Stimulated activated CD4-positive, alpha-beta T cell treated with anti-CD3 and anti-CD28 coated beads, Interleukin-12 subunit alpha, Interleukin-12 subunit beta, amount 100 ng/mL, for 4 hours (primary cell): ENCODE measurements around the gene CRACR2B.

ENCODE experiments used
- DNase-seq: peaks from one replicate; pipeline ENCODE4 v3.0.0-alpha.2; 2020

The CRACR2B gene

GRCh38 chr11:794766-795633, 32.7 kb upstream of the CRACR2B start:
- DNase-seq: no peak

DNA sequence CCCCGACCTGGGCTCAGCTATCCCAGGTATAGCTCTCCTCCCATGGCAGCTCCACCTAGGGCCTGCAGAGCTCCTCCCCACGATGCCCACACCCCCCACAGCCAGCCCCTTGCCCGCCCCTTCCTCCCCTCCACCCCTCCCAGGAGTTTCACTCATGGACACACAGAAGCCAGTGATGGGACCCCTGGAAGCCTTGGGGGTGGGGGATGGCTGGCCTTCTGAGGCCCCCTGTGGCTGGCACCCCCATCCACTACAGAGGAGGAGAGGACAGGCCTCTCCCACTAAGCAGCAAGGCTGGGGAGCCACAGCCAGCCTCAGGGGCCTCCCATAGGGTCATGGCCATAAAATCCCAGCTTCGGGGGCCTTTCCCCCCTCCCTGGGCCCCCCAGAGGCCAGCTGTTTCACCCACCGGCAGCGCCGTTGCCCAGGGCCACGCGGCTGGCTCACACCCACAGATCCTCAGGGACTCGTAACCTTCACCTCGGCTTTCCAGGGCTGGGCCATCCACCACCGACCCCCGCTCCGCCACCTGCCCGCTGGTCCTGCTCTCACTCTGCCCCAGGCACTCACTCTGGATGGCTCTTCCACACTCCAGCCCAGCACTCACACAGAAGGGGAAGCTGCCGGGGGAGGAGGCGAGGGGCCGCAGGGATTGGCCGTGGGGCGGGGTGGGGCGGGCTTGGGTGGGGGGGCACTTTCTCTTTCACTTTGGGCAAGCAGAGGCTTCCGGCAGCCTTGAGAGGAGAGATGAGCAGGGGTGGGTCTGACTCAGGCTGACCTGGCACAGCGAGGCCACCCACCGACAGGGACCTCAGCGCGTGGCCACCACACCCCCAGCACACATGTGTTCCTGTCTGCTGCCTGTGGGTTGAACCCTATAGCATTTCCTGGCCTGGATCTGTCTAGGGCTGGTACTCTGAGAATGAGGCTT, 31.8 kb upstream of the CRACR2B start:
- peak; percentile 78 for DNase-seq

- no peak for DNase-seq
Measured at GRCh38 chr11:796565-797295, 31.0 kb upstream of the CRACR2B start.

DNA sequence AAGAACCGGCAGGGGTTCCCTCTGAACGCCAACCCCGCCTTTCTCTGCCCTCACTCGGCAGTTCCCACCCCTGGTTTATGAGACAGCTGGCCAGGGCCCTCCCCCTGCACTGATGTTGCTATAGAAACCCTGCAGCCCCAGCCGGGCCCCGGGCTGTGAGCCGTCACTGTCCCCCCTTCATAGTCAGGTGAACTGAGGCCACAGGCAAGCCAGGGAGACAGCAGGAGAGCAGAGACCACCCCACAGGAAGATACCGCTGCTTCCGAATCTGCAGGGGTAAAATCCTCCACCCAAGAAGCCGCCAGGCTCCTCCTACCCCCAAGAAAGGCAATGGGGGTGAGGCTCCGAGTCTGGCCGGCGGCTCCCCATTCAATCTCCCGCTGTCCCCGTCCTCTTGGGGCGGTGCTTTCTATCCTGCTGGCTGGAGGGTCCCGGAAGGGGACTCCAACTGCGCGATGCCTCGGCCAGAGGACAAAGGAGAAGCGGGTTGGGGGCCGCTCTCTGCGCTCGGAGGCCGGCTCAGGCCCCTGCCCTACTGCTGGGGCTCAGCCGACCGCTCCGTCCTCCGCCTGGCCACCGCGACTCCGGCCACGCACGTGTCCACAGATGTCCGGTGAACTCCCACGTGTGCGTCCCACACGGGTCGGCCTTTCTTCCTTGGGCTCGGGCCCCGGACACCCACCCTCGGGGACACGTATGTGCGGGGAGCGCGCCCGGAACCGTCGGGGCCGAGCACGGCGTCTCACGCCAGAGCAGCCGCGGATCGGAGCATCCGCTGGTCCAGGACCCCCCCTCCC, 30.2 kb upstream of the CRACR2B start:
- peak; percentile 67 for DNase-seq

DNA sequence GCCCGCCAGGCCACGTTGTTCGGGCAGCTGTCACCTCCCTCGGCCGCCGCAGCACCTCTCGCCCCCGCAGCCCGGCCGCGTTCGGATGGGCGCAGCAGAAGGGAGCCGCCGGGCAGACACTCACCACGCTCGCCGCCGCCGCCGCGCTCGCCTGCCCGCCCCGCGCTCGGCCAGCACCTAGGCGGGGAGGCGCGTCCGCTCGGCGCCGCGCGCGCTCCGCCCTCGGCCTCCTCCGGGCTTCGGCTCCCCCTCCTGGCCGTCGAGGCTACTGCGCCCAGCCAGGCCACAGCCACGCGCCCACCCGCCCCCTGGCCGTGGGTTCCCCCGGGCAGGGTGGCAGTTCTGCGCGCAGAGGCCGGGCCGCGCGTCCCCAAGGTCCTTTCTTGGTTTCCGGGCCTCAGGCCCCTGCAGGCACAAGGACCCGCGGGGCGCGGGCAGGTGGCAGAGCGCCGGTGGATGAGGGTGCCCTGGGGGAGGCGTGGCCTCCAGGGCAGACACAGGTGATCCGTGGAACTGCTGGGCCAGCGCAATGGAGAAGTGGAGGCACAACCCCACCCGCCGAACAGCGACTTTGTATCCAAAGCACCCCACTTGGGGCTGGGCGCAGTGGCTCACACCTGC, 29.5 kb upstream of the CRACR2B start, which contains the start of gene SLC25A22:
Gene SLC25A22, minus strand, starts transcription at position 189 of the 621 bp plus-strand sequence. CDS start 3,275 bp downstream, outside the sequence.
- peak; percentile 85 for DNase-seq

DNA sequence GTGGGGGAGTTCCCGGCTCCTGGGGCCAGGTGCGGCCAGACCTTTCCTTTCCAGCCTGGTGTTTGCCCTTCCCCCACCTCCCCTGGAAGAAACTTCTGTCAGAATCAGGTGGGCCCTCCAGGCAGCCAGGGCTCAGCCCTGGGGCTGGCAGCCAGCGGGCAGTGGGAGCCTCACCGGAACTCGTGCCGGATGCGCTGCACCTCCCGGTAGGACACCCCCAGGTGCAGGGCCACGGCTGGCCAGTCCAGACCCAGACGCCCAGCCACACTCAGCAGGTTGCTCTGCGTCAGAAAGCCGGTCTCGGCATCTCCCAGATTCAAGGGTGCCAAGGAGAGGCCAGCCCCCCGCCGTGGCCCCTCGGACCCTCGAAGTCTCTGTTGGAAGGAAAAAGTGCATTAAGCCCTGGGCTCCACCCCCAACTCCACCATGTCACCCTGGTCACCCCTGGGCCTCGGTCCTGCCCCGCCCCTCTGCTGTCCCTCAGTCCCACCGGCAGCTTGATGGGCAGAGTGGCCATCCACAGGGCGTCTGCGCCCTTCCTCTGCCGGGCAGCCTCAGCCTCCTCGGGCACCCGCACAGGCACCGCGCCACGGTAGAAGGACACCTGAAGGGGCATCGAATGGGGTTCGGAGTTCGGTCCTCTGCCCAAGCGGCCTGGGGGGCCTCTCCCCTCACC, 27.9 kb upstream of the CRACR2B start:
- DNase-seq: no peak

DNA sequence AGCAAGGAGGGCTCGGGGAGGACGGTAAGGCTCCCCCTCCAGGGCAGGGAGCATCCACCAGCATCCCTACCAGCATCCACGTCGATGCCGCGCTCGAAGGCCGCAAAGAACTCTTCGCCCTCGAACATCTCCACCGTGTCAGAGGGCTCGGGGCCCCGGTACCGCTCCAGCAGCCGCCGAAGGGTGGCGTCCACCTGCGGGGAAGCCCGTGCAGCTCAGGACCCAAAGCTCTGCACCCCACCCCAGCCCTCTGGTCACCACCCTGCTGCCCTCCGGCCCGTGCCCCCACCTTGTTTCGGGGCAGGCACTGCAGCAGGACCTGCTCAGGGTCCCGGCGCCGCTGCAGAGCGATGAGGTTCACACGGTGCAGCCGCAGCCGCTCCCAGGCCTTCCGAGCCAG, 27.2 kb upstream of the CRACR2B start:
- no peak for DNase-seq

DNA sequence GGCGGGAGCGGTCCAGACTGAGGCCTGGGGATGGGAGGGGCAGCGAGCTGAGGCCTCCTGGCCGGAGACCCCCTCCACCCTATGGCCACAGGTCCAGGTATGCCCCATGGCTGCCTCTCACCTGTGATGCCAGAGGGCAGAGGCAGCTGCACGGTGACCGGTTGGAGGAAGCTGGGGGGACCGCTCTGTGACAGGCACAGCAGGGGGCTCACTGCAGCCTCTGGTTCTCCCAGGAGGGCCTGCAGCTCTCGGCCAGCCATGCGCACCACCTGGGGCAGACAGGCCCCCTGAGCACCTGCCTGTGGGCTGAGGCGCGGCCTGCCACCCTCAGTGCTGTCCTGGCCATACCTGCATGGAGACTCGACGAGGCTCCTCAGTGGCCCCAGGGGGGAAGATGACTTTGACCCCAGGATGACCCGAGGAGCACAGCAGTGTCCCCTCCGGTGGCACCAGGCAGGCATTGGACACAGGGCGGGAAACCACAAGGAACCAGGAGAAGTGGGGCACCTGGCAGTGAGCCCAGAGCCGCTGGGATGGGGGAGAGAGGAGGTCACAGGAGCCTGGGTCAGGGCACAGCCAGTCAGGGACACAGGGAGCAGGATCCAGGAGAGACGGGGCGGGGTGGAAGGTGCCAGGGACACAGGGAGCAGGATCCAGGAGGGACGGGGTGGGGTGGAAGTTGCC, 26.5 kb upstream of the CRACR2B start:
- no peak for DNase-seq

GRCh38 chr11:802018-802617, 25.6 kb upstream of the CRACR2B start:
- DNase-seq: no peak

DNA sequence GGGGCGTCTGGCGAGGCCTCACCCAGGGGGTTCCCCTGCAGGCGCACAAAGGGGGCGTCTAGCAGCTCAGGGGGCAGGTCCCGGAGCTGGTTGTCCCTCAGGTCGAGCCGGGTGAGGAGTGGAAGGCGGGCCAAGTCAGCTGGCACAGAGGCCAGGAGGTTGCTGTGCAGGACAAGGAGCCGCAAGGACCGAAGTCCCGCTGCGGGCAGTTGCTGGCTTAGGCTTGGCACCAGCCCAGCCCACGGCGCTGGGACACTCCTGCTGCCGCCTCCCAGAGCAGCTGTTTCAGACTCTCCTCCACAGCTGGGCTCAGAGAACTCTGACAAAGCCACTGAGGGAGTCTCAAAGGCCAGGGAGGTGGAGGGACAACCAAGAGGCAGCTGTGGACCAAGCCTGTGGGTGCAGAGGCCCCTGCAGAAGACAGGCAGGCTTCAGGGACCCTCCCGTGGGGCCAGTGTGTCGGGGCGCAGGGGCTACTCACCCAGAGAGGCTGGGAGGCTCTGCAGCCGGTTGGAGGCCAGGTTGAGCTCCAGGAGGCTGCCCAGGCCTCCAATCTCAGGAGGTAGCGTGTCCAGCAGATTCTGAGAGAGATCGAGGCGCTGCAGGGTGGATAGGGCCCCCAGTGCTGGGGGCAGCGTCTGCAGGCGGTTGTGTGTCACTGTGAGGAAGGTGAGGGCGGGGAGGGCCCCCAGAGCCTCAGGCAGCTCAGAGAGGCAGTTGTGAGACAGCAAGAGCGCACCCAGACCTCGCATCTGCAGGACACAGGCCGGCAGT, 24.8 kb upstream of the CRACR2B start:
- DNase-seq: no peak

- no peak for DNase-seq
Measured at GRCh38 chr11:803467-803742, 24.3 kb upstream of the CRACR2B start.

- no peak for DNase-seq
Measured at GRCh38 chr11:803770-804598, 23.7 kb upstream of the CRACR2B start.

DNA sequence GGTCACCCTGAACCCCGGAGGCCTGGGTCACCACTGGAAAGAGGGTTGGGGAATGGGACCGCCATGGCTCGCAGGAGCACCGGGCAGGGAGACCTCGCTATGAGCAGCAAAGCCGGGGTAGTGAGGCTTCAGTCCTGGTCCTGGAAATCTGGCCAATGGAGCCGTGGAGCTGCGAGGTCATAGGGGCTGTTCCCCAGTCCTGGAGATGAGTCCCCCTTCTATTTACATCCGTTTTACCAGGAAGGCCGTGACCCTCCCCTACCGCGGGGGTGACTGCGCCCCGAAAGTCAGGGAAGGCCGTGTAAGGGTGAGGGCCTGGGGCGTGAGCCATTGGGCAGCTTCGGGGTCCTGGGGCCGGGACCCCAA, 23.1 kb upstream of the CRACR2B start:
- no peak for DNase-seq

GRCh38 chr11:808427-809286, 19.1 kb upstream of the CRACR2B start:
- DNase-seq: no peak

- DNase-seq: peak; percentile 96
Measured at GRCh38 chr11:809287-810039, 18.3 kb upstream of the CRACR2B start, which contains the start of gene RPLP2. Gene RPLP2, plus strand, starts transcription at chr11:809967. Its CDS starts 268 bp downstream, at chr11:810235.

- DNase-seq: no peak
Measured at GRCh38 chr11:810040-810567, 17.6 kb upstream of the CRACR2B start.
